NCI-H446 (cell line): ENCODE measurements around the gene MICALL2.

ENCODE experiments used
- DNase-seq, 2 experiments: peaks; one replicate each; lab custom pipeline; 2025; lab: John Stamatoyannopoulos, UW

Gene MICALL2

DNA sequence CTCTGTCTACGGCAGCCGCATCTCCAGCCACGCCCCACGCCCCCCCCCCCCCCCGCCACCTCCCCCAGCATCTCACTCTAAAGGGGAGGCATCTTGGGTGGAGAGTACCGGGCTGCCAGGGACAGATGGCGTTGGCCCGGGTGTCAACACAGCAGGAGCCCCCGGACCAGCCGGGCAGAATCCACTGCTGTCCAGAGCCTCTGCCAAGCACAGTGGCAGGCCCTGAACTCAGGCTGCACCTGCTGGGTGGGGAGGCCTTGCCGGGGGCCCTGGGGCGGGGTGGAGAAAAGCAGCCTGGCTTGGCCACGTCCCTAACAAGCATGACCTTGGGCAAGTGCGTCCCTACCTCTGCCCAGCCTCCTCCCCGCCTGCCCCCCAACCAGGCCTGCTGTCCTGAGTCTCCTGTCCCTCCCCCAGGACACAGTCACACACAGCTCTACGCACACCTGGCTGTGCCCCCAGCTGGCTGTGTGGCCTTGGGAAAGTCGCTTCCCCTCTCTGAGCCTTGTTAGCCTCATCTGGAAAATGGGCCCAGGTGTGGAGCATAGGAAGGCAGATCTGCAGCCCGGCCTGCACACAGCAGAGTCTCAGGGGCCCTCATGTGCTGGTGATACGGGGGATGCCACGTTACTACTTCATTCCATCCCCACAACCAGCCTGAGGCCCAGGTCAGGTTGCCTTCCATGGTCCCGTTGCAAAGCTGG is 45.2 kb downstream of the MICALL2 start:
- peak in 1 of 2 experiments; percentile 77 for DNase-seq

DNA sequence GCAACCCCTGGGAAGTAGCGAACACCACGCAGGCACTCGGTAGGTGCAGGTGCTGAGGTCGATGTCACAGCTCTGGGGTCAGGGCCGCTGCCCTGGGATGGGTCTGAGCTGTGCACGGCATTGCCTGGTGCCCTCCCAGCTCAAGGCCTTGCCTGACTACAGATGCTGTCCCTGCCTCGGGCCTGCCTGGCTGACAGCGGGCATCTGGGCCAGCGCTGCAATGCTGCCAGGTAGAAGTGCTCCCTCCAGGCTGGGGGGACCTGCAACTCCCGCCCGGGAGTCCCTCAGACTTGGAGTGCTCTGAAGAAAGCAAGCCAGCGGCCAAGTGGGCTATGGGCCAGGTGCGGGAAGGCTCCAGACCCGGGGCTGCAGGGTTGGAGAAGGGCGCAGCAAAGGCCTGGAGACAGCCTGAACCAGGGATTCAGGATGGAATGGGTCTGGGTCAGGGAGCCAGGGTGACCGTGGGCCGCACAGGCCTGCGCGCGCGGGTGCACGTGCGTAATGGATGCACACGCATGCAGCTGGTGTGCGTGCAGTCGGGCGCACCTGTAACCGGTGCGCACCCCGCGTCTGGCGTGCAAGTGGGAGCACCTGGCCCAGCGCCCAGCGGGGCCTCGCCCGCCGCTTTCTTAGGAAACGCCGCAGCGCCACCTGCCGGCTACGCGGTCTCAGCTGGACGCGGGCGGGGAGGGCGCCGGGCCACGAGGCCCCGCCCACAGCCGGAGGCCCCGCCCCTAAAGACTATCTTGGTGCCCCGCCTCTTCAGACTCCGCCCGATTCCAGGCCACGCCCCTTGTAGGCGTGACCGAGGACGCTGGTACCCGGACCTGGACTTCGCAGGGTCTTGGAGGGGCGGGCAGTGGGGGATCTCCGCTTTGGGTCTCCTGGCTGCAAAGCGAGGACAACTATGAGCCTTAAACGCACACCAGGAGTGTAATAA is 46.7 kb downstream of the MICALL2 start:
- DNase-seq = peak; percentile 80 to 96

DNA sequence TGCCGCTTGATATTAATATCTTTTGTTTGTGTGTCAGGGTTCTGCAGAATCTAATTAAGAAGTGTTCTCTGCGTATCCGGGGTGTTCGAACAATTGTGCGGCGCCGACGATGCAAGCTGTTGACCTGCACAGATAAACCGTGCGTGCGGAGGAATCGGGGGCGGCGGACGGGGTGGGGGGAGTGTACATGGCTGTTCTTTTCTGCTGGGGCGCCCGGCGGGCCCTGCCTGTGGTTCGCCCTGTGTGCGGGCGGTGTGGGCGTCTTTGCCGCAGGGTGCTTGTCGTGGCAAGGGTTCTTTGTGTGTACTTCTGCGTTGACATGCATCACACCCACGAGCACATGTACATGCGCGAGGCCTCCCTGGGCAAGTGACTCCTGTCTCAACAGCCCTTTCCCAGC is 47.9 kb downstream of the MICALL2 start:
- DNase-seq = no peak

- DNase-seq = no peak
Measured at GRCh38 chr7:1410992-1411391, 48.3 kb downstream of the MICALL2 start.

- no peak for DNase-seq
Measured at GRCh38 chr7:1409555-1409954, 49.7 kb downstream of the MICALL2 start.

- no peak for DNase-seq
Measured at GRCh38 chr7:1408466-1408865, 50.8 kb downstream of the MICALL2 start.

GRCh38 chr7:1407892-1408291 is 51.4 kb downstream of the MICALL2 start:
- no peak for DNase-seq

DNA sequence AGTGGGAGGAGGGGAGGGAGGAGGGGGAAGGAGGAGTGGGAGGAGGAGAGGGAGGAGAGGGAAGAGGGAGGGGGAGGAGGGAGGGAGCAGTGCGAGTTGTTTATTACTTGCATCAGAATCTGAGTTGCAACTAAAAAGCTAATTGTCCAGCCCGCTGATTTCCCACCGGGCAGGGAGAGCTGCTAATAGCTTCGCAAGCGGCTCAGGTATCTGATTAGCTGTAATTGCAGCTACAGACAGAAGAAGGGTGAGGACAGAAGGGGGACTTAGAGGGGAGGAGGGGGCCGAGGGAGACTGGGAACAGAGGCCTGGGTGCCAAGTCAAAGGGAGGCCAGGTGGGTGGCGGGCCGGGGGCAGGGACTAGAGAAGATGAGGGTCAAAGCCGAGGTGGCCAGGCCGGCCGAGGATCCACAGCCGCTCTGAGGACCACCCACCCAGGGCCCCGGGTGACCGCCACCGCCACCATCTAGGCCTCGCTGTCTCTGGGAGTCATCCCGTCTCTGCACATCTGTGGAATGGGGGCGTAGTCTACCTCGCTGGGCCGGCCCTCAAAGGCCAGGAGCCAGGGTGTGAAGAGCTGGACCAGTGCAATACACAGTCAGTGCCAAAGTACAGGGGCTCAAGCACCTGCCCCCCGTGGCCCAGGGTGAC is 54.2 kb downstream of the MICALL2 start:
- no peak for DNase-seq

GRCh38 chr7:1404460-1404809 is 54.8 kb downstream of the MICALL2 start:
- no peak for DNase-seq

- no peak for DNase-seq
Measured at GRCh38 chr7:1403638-1404459, 55.4 kb downstream of the MICALL2 start.

GRCh38 chr7:1402791-1403637 is 56.3 kb downstream of the MICALL2 start:
- no peak for DNase-seq

DNA sequence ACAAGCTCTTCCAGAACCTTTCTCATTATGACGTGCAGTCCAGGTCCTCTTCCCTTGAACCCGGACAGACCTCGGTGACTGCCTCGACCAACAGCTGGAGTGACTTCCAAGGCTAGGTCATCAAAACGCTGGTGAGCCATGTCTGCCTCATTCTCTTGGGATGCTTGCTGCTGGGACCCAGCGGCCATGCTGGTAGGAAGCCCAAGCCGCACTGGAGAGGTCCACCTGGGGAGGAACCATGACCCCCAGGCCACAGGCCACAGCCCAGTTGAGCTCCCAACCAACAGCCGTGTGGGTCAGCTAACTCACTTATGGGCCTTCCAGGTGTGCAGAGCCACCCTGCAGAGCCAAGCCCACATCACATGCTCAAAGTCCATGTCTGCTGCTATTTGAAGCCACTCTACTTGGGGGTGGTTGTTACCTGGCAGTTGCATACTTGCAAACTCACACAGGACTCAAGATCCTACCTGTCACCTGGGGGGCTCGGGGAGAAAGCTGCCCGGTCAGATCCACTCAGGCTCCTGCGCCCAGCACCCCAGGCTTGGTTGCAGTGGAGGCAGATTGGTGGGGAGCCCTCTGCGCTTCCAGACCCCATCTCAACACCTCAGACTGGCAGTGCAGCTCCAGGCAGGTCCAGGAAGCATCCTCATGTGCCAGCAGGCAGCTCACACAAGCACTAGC is 57.0 kb downstream of the MICALL2 start:
- no peak for DNase-seq

DNA sequence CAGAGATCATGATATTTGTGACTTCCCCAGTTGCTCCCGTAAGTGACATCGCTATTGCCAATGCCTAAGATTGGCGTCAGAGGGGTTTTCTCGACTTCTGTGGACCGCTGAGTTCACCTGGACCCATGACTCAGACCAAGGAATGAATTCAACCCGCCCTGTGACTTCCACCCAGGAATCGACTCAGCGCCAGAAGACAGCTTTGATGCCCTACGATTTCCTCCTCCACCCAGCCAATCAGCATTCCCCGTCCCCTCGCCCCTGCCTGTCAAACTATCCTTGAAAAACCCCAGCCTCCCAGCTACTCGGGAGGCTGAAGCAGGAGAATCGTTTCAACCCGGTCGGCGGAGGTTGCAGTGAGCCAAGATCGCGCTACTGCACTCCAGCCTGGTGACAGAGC is 58.3 kb downstream of the MICALL2 start:
- DNase-seq = no peak

DNA sequence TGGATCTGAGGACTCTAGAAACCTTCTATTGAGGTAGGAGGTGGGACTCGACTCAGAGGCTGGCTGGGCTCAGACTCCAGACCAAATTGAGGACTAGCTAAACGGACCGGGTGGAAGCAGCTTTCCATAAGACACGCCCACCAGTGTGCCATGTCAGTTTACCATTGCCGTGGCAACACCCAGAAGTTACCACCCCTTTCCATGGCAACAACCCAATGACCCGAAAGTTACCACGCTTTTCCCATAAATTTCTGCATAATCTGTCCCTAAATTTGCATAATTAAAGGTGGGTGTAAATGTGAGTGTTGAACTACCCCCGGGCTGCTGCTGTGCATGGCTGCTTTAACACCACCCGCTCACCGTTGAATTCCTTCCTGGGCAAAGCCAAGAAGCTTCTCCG is 58.9 kb downstream of the MICALL2 start:
- DNase-seq = no peak

- no peak for DNase-seq
Measured at GRCh38 chr7:1397491-1398327, 61.6 kb downstream of the MICALL2 start.

- DNase-seq = no peak
Measured at GRCh38 chr7:1396195-1396594, 63.1 kb downstream of the MICALL2 start.

GRCh38 chr7:1395211-1396070 is 63.8 kb downstream of the MICALL2 start:
- no peak for DNase-seq

DNA sequence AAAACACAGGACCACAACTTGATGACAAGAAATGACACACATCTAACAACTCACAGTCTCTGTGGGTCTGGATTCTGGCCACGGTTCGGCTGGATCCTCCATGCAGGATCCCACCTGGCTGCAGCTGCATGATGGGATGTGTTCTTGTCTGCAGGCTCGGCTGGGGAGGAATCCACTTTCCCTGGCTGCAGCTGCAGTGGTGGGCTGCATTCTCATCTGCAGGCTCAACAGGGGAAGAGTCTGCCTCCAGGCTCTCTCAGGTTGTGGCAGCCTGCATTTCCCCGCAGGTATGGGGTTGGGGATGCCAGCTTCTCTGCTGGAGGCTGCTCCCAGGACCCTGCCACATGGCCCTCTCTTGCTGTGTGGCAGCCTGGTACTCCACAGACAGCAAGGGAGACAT is 64.9 kb downstream of the MICALL2 start:
- DNase-seq = no peak

- no peak for DNase-seq
Measured at GRCh38 chr7:1393421-1393820, 65.8 kb downstream of the MICALL2 start.
